Epithelial cell of esophagus (primary cell): ENCODE data around the gene VEGFD.
A peak's percentile ranks its signal among the peaks of the same experiment; 100 is the strongest.

Experiments used
- DNase-seq: peaks from one replicate; pipeline ENCODE4 v3.0.0; 2010; ENCODE audit warnings: low read depth
- H3K4me3 ChIP-seq: 2 replicates; pipeline ENCODE4 v1.5.1; 2011; ENCODE audit warnings: mild to moderate bottlenecking, low read length, control low read depth
- TF ChIP-seq, protein P1 (sequence below): IDR thresholded peaks from 2 replicates; pipeline ENCODE4 v1.5.1; 2011; ENCODE audit warnings: low read depth, mild to moderate bottlenecking, low read length, control low read depth, inconsistent platforms; ENCODE audit not compliant: insufficient read depth; ENCODE audit errors: missing control alignments

The VEGFD gene

GRCh38 chrX:15334561-15334960 is 49.7 kb downstream of the VEGFD start:
- DNase-seq = peak; percentile 81
- TF ChIP-seq, protein P1, sequence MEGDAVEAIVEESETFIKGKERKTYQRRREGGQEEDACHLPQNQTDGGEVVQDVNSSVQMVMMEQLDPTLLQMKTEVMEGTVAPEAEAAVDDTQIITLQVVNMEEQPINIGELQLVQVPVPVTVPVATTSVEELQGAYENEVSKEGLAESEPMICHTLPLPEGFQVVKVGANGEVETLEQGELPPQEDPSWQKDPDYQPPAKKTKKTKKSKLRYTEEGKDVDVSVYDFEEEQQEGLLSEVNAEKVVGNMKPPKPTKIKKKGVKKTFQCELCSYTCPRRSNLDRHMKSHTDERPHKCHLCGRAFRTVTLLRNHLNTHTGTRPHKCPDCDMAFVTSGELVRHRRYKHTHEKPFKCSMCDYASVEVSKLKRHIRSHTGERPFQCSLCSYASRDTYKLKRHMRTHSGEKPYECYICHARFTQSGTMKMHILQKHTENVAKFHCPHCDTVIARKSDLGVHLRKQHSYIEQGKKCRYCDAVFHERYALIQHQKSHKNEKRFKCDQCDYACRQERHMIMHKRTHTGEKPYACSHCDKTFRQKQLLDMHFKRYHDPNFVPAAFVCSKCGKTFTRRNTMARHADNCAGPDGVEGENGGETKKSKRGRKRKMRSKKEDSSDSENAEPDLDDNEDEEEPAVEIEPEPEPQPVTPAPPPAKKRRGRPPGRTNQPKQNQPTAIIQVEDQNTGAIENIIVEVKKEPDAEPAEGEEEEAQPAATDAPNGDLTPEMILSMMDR = no peak
- H3K4me3 ChIP-seq = peak overlapping the region; percentile 77

- DNase-seq = no peak
- TF ChIP-seq, protein P1 = no peak
- H3K4me3 ChIP-seq = no peak overlapping the region
These were observed 55.4 kb downstream of the VEGFD start for GRCh38 chrX:15328821-15329220.

DNA sequence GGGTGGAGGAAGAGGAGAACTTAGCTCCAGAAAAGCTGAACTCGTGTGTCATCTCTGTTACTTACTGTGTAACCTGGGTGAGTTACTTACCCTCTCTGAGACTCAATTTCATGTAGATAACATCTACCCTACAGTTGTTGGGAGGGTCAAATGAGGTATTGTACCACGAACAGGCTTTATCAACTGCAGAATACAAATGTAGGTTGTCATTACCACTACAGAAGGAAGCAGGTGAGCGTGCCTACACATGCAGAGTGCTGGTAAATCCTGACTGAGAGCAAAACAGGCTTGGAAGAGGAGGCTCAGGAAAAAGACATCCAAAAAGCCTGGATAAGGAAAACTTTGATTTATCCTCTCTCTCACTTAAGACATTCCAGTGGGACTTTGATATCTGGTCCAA is 56.1 kb downstream of the VEGFD start:
- TF ChIP-seq, protein P1 = no peak
- DNase-seq = peak; percentile 33
- H3K4me3 ChIP-seq = no peak overlapping the region

DNA sequence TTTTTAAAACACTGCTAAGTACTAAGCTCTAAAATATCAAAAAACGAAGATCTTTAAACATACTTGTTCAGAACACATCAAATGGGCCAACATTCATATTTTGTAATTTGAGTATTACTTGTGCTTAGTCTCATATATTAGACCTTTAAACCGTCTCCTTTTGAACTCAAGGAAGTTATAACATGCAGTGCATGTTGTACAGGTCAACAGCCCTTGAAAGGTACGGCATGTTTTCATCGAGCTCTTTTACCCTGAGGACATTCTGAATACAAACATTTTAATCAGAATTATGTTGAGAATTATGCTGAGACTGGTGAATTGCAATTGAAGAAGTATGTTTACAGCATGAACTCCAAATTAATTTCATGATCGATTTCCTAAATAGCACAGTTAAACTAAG is 61.7 kb downstream of the VEGFD start:
- no peak overlapping the region for H3K4me3 ChIP-seq
- DNase-seq = no peak
- TF ChIP-seq, protein P1 = no peak

GRCh38 chrX:15322072-15322471 is 62.1 kb downstream of the VEGFD start:
- TF ChIP-seq, protein P1 = no peak
- H3K4me3 ChIP-seq = no peak overlapping the region
- DNase-seq = no peak

GRCh38 chrX:15321447-15321846 is 62.8 kb downstream of the VEGFD start:
- TF ChIP-seq, protein P1 = no peak
- no peak for DNase-seq

GRCh38 chrX:15320297-15320696 is 63.9 kb downstream of the VEGFD start:
- TF ChIP-seq, protein P1 = no peak
- H3K4me3 ChIP-seq = no peak overlapping the region
- no peak for DNase-seq

More at GRCh38 chrX:15321447-15321846, 62.8 kb downstream of the VEGFD start:
- H3K4me3 ChIP-seq = no peak overlapping the region
